HG02870 (cell line): Measurements from ENCODE around the gene RHBDF2.
"Not testable (repeated sequence)": the region's sequence is repeated elsewhere in the genome, so short reads cannot be mapped to it uniquely, and the experiment has no call there.

Source experiments
- ATAC-seq: cut with Tn5 transposase; IDR thresholded peaks from one replicate; pipeline ENCODE4 v1.9.1; 2021; ENCODE audit warnings: mild to moderate bottlenecking, moderate library complexity; ENCODE audit not compliant: unreplicated experiment

RHBDF2 gene

DNA sequence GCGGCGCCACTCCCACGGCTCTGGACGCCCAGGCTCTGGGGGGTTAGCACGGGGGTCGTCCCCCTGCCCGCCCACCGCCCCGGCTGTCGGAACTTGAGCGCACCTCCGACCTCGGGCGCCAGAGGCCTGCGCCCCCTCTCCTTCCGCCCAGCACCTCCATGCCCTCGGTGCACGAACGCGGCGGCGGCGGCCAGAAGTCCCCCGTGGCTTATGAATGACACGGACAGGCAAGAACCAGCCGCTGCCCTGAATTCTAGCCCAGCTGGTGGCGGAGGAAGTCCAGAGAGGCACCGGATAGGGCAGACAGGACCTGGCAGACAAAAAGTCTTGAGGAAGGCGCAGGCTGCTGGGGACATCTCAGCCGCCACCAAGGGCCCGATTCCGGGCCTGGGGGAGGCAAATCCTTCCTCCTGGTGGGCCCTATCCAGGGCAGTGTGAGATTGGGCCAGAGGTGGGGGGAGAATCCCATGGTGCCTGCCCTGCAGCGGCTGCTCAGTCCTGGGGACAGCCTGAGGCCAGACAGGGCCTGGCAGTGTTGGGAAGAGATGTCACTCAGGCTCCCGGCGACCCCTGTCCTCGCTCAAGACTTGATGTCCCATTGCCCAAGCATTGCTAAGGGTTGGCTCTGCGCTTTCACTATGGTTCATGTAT, 37.2 kb upstream of the RHBDF2 start:
- ATAC-seq: no peak

DNA sequence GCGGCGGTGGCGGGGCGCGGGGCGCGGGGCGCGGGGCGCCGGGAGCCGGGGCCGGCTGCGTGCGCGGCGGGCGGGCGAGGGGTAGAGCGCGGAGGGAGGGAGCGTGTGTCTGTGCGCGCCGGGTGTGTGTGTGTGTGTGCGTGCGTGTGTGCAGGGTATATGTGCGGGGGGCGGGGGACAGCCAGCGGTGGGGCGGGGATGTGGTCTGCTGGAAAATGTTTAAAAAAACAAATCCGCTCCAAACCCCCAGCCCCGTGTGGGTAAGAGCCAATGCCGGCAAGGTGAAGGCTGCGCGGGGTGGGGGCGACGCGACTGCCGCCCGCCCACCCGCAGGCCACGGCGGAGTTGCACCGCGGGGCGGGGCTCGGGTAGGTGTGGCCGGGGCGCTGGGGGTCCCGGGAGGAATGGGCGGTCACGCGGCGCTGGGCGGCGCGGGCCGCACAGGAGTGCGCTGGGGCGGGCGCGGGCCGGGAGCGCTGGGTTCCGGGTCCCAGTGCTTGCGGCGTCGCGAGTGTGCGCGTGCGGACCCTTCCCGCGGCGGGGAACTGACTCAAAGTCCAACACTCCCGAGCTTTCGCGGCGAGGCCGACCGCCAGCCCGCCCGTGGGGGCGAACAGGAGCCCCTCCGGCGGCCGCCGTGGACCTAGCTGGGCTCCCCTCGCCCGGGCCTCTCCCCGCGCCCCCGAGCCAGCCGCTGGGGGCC, 36.5 kb upstream of the RHBDF2 start, which contains the start of gene CYGB:
CYGB (minus strand) TSS at position 132 of the 703 bp plus-strand sequence. CDS start 167 bp downstream, outside the sequence.
- no peak for ATAC-seq

DNA sequence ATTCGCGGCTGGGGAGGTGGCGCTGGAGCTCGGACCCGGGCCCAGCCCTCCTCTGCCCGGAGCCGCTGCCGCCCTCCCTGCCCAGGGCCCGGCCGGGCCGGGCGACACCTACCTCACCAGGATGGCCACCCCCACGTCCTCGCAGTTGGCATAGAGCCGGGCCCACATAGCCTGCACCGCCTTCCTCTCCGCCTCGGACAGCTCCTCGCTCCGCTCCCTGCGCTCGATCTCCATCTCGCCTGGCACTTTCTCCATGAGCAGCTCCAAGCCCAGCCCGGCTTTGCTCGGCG, 36.0 kb upstream of the RHBDF2 start:
- ATAC-seq: no peak

DNA sequence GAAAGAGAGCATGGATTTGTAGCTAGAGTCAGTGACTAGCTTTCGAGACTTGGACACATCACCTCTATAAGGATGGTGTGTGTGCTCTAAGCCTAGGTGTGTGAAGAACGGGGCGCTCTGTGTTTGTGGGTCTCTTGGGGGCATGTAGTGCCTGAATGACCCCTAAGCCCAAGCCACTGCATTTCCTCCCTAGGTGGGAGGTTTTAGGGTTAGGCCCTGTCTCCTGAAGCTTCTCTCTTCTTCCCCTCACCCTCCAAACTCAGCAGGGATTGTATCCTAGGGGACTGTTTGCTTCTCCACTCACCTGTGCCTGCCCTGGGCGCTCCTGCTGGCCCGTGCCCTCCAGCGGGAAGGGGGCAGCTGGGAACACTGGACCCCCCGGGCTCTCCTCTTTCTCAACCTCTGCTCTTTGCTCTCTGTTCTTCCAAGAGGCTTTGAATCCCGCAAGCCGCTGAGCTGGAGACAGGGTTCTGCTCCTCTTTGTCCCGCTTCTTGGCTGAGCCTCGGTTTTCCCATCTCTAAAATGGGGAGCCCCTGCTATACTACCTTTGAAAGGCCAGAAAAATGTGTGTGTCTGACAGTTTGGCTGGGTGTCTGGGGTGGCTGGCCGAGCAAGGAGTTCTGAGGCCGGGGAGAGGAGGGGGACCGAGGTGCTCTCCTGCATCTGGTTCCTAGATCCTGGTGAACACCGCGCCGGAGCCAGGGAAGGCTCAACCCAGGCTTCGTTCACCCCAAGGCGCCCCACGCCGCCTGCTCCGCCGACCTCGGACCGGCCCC, 35.5 kb upstream of the RHBDF2 start:
- ATAC-seq: no peak

DNA sequence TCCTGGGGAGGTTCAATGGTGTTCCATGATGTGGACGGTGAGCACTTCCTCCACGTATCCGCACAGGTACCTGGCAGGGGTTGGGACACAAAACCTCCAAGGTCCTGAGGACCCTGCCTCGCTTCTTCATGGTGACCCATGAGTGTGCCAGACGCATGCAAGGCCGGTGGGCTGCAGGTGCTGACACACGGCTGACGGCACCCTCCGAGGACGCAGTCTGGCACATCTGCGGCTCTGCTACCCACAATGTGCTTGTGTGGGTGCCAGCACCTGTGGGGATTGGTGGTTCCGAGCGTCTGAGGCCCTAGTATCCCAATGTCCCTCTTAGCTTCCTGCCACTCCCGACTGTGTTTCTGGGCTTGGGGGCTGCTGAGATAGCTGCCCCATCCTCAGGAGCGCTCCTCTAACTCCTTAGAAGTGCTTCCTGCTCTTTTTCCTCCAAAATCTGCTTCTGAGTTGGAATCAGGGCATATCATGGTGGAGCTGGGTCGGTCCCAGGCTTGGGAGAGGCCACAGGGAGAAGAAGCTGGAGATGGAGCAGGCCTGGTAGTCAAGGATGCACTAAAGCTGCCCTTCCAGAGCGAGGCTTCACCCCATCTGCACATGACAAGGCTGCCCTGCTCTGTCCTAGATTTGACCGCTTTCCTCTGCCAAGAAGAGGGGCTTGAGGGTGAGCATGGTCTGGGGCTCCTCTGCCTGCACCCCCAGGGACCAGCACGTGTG, 34.7 kb upstream of the RHBDF2 start:
- no peak for ATAC-seq

DNA sequence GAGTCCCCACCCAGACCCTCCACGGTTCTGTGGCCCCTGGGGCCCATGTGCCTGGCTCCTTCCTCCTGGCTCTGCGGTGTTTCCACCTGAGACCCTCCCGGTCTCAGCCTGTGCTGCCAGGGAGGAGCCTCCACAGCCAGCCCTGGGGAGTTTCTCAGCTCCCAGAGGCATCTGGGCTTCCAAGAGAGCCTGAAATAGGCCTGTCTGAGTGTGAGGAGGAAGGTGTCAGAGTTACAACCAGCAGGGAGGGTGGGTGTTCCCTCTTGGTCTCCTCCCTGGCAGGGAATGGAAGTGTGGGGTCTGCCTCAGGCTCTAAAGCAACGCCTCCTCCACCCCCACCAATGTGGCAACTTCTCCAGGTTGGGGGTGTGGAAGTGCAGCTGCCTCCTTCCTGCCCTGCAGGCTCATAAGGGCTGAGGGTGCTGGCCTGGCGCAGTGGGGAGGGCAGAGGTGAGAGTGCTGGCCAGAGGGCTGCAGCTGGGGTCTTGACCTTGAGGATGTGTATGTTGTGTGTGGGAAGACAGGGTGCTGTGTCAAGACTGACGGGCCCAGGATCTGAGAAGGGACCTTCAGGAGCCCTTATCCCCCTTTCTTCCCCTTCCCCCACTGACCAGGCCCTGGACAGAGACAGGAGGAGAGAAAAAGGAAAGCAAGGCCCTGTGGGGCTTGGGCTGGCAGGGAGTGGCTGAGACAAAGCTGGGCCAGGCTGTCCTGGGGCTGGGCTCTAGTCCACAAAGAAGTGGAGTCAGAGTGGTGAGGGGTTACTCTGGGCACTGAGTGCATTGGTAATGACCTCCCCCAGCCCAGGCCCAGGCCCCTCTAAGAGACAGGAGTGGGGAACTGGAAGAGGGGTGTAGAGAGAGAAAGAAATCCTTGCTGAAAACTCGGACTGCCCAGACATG, 33.9 kb upstream of the RHBDF2 start:
- ATAC-seq: no peak

DNA sequence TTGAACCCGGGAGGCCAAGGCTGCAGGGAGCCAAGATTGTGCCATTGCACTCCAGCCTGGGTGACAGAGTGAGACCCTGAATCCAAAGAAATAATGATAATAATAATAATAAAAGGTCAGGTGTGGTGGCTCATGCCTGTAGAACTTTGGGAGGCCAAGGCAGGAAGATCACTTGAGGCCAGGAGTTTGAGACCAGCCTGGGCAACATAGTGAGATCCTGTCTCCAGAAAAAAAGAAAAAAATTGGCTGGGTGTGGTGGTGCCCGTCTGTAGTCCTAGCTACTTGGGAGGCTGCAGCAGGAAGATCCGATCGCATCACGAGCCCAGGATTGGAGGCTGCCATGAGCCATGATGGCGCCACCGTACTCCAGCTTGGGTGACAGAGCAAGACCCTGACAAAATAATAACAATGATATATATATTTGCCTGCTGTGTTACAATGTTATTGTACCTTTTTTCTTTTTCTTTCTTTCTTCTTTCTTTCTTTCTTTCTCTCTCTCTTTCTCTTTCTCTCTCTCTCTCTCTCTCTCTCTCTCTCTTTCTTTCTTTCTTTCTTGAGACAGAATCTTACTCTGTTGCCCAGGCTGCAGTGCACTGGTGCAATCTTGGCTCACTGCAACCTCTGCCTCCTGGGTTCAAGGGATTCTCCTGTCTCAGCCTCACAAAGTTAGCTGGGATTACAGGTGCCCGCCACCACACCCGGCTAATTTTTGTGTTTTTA, 32.6 kb upstream of the RHBDF2 start:
- ATAC-seq: not testable (repeated sequence)

DNA sequence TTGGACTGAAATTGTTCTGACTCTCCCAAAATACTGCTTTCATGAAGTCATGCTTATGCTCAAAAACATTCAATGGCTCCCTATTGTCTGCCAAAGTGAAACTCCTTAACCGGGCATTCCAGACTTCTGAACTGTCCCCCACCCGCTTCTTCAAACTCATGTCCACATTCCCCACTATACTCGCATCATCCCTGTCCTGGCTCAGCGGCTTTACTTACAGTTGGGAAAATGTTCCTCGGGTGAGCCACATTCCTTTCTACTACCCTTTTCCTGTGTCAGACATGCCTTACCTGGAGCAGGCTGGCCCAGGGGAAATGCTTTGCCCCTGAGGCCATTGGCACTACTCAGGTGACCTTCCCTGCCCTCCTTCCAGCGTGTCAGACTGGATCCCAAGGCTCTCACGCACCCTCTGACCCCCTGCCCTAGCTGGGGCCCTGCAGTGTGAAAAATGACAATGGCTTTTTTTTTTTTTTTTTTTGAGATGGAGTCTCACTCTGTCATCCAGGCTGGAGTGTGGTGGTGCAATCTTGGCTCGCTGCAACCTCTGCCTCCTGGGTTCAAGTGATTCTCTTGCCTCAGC, 30.9 kb upstream of the RHBDF2 start:
- ATAC-seq: no peak

DNA sequence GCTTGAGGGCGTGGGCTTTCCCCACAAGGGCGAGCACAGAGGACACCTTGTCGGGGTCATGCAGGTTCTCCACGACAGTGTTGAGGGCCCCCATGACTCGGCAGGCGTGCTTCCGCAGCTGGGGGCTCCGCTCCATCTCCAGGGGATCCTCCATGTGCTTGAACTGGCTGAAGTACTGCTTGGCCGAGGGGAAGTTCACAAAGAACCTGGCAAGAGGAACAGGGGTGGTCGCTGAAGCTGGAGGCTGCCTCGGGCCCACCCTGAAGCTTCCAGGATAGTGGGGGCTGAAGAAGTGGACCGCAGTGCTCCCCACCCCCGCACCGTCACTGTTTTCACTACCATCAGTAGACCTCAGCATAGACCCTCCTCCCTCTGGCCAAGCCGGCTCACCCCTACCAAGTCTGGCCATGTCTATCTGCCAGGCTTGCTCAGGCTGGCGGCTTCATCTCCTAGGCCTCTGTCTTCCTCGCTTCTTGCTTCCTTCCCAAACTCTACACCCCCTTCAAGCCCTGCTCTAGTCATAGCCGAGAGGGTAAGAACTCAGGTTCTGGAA, 30.3 kb upstream of the RHBDF2 start:
- no peak for ATAC-seq

DNA sequence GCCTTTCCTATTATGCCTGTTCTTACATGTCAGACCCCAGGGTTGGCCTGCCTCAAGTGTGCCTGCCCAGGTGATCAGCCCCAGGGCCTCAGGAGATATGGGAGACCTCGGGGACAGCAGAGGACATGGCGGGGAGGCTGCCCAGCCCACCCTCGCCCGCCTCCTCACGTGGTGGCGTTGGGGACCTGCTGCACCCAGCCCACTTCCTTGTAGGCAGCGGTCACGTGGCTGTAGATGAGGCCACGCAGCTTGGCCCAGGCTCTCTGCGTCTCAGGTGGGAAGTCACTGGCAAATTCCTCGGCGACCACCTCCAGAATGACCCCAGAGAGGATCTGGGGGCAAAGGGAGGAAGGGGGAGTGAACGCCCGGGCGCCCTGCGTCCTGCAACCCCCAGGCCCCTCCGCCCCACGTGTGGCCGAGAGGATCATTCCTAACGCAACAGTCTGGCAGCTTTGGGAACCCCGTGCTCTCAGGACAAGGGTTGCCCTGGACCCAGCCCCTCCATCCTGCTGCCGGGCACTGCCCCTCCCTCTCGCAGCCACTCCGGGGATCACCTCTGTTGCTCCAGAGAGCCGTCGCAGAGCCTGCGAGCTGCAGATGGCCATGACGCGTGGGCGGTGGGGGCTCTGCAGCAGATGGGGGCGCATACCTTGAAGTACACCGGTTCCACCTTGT, 29.7 kb upstream of the RHBDF2 start:
- no peak for ATAC-seq

DNA sequence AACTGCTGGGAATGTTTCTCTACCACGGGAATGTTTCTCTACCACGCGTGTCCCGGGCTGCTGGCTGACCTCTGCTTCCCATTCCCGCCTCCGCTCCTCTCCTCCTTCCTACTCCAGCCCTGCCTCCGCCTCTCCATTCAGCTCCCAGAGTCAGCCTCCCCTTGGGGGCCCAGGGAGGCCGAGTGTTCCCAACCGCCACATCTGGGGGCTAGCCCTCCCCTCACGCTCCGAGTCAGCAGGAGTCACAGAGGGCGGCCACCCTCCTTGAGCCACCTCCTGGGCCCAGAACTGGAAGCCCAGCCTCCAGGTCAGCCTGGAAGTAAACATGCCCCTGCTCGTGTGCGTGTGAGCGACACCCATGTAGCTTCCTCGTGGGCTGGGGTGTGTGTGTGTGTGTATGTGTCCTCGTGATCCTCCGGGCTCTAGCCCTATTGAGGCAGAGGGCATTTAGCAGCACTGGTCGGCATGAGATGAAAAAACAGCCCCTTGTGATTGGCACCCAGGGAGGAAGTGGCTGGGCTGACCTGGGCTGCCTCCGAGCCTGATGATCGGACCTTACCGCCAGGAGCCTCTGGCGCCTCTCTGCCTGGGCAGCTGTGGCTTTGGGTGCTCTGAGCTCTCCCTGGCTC, 29.0 kb upstream of the RHBDF2 start:
- no peak for ATAC-seq

DNA sequence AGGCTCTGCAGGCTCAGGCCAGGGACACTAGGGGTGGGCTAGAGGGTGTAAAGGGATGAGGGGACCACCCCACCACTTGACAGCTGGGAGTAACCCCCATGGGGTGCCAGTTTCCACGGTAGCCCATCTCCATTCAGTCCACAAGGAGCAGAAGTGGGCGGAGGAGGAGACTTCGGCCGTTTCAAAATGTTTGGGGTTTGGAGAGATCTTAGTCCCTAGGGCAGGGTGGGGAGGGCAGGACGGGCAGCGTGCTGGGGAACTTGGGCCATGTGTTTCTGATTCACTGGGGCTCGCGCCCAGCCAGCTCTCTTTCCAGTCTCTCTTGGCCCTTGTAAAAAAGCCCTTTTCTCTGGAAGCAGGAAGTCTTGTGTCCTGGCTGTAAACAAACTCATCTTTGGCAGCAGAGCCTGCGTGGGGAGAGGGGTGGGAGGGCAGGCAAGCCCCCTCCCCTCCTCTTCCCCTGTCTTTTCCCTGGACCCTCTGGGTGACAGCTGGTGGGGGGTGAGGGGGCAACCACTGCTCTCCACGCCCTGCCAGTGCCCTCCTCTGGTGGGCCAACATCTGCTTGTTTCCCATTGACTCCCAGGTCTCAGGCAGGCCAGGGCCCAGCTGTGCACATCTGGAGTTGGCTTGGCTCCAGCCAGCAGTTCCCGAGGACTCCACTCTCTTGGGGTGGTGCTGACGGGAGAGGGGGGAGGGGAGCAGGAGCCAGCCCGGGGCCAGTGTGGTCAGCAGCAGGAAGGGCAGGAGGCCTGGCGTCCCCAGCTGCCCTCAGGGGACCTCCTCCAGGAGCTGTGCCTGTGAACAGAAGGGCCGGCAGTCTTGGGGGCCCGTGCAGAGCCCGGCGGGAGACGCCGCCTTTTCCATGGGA, 28.2 kb upstream of the RHBDF2 start:
- no peak for ATAC-seq

DNA sequence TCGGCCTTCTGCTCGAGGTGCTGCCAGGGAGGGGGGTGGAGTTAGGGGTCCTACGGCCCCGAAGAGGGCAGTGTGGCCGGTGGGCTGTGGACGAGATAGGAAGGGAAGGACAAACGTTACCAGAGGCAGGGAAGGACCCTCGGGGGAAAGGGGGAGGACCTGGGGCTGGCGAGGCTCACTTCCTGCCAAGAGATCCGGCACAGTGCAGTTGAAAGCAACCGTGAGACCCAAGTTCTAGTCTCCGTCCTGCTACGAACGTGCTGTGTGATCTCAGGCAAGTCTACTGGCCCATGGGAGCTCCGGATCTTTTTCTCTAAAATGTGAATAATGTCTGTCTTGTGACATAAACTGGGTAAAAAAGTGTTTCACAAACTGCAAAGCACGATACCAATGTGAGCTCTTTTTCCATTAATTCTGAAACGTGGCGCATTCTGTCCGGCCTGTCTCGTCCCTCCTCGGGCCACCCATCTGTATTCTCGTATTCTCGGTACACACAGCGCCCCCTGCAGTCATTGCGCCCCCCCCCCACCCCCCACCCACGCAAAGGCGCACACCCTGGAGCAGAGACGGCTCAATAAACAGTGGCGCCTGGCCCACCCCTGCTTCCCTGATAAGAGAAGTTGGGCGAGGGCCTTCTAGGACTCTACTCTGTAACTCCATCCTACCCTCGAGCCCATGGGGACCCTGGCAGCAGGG, 27.5 kb upstream of the RHBDF2 start:
- ATAC-seq: no peak

DNA sequence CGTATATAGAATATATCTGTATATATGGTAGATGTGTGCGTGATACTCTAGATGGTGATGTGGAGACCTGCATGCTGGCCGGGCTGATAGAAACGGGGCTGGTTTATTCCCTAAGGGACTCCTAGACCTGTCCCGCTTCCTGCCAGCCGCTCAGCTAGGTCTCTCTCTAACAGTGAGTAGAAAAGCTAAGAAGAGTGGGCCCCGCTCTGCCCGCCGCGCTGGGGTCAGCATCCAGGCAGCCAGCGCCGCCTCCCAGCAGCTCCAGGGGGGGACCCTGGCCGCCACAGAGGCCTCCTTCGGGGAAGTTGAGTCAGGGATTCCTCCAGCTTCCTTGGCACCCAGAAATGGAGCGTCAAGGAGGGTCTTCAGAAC, 26.9 kb upstream of the RHBDF2 start:
- no peak for ATAC-seq

DNA sequence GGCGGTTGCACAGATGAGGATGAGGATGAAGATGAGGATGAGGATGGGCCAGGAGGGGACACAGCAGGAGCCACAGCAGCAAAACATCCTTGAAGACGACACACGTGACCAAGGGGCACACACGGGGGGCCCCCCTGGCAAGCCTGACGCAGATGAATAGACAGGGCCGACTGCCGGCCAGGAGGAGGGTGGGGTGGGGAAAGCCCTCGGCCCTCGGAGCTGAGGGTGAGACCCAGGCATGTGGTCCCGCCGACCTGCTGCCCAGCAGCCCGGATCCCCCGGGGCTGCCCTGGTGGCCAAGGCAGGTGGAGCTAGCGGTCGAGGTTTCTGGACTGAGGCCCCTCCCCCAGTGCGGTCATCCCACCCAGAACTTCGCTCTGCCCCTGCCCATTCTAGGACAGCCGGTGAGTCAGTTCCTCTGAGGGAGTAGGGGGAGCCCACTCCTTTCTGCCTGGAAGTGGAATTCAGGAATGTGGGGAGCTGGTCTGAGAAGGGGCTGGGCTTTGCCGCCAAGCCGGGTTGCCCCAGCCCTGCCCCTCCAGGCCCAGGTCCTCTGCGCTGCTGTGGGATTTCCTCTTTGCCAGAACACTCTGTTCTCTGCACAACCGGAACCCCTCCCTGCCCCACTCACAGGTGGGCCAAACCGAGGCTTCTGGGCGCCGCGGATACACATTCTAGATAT, 26.3 kb upstream of the RHBDF2 start:
- no peak for ATAC-seq

DNA sequence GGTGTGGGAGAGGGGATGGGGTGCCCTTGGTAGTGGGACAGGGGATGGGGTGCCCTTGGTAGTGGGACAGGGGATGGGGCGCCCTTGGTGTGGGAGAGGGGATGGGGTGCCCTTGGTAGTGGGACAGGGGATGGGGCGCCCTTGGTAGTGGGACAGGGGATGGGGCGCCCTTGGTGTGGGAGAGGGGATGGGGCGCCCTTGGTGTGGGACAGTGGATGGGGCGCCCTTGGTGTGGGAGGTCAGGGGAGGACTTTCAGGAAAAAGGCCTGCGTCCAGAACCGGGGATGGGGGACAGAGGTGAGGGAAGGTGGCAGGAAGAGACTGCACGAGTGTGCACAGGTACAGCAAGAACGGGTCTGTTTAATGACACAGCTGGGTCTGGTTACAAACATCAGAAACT, 25.8 kb upstream of the RHBDF2 start:
- not testable (repeated sequence) for ATAC-seq
